Activated naive CD4-positive, alpha-beta T cell treated with anti-CD3 and anti-CD28 coated beads, Interleukin-2, amount 50 U/mL, for 72 hours (primary cell): Measurements from ENCODE around the gene LRRC51. TPM values are rescaled to one million over a fixed set of nuclear protein-coding genes. Genes with fewer than 3 reads are reported as not detected.
"Not testable (repeated sequence)": the region's sequence is repeated elsewhere in the genome, so short reads cannot be mapped to it uniquely, and the experiment has no call there.

Experiments
- ATAC-seq, 2 donors: fragments of 150-1000 bp; cut with Tn5 transposase; 2 replicates each; pipeline ENCODE4 v1.10.0; 2021; ENCODE audit warnings: mild to moderate bottlenecking in 2 of 2, moderate library complexity in 2 of 2
- DNase-seq, 2 donors: peaks; one replicate each; pipeline ENCODE4 v3.0.0; 2021 to 2022; ENCODE audit warnings: low spot score in 2 of 2
- H3K27ac Mint-ChIP-seq, 2 donors: one replicate each; pipeline ENCODE4 v1.8.0; 2022; ENCODE audit warnings: mild to moderate bottlenecking in 2 of 2, mixed read lengths in 2 of 2
- H3K36me3 Mint-ChIP-seq, 2 donors: one replicate each; pipeline ENCODE4 v1.8.0; 2022; ENCODE audit warnings: mixed read lengths in 2 of 2
- H3K9me3 Mint-ChIP-seq, 2 donors: one replicate each; pipeline ENCODE4 v1.8.0; 2022; ENCODE audit warnings: mixed read lengths in 2 of 2
- total RNA-seq, 2 donors: library from RNA; stranded (reverse); gene quantifications; one replicate each; pipeline ENCODE4 v1.2.3, GENCODE V29; 2022

LRRC51 gene
- total RNA-seq, 2 donors from 2014 or later, result 4.1 to 8.3 TPM

DNA sequence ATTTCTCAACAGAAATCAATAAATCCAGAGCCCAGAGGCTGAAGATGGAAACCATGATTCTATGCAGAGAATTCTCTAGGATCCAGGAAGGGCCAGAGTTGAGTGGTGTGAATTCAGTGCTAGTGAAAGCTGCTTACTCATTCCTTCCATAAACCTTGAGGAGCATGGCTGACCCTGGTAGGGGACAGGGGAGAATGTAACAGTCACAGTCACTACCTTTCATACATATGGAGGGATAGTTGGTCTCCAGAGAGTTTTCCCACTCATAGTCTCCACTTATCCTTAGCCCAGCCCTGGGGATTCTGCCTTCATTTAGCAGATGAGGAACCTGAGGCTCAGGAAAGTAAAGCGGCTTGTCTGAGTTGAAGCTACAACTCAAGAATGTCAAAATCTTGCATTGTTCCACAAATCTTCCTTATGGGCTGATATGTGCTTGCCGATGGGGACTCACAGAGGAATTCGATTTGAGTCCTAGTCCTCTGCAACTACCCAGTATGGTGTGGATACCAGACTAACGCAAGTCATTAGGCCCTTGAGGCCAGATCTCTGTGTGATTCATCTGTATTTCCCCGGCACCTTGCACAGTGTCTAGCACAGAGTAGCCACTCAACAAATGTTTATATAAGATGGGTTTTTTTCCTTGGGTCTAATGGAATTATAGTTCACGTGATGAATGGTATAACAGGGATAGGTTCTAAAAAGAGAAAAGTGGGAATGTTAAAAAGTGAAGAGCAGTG, 35.5 kb downstream of the LRRC51 start:
- H3K27ac Mint-ChIP-seq, result peak overlapping the region in 1 of 2 donors; percentile 47
- H3K9me3 Mint-ChIP-seq, result peaks cover 4 to 13% of the 10 kb centered on the region in 2 donors
- ATAC-seq, result no peak

DNA sequence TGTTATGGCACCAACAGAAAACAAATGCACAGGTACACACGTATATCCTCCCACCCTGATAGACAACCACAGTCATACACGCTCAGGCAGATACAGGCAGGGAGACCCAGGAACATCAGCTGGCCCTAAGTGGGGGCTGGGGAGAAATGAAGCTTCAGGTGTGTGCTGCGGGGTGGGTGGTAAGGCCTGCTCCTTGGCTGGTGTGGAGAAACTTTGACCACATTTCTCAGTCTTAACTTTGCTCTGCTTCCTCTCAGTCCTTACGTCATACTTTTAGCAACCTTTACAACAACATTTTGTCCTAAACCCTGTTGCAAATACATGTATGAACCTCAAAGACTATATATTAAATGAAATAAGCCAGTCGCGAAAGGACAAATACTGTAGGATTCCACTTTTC, 38.5 kb downstream of the LRRC51 start:
- no peak overlapping the region for H3K27ac Mint-ChIP-seq
- no peak for ATAC-seq

More for the DNA sequence above, 35.5 kb downstream of the LRRC51 start:
- H3K36me3 Mint-ChIP-seq, result peaks cover 3 to 8% of the 10 kb centered on the region in 2 donors
- DNase-seq, result no peak

DNA sequence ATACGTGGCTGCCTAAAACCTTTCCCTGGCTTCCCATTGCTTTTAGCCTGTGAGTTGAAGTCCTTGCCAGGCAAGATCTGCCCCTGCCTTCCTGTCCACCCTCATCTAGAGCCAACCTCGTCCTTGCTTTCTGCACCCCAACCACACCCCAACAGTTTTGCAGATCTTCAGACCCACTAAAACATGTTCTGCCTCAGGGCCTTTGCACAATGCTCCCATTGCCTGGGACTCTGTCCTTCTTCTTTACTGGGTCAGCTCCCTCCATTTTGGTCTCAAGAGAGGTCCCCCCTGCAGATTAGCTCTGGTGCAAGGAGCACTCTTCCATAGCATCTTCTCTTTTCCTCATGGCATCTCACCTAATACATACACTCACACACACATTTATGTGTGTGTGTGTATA, 40.3 kb downstream of the LRRC51 start:
- ATAC-seq (no peak), DNase-seq (no peak)
- Mint-ChIP-seq H3K36me3 (peaks cover 0 to 15% of the 10 kb centered on the region in 2 donors), H3K9me3 (peaks cover 0 to 7% of the 10 kb centered on the region in 2 donors), H3K27ac (peak overlapping the region in 1 of 2 donors; percentile 55)

More for the DNA sequence above, 38.5 kb downstream of the LRRC51 start:
- Mint-ChIP-seq H3K9me3 (peaks cover 0 to 5% of the 10 kb centered on the region in 2 donors), H3K36me3 (peaks cover 0 to under 1% of the 10 kb centered on the region in 2 donors)
- DNase-seq, result no peak

DNA sequence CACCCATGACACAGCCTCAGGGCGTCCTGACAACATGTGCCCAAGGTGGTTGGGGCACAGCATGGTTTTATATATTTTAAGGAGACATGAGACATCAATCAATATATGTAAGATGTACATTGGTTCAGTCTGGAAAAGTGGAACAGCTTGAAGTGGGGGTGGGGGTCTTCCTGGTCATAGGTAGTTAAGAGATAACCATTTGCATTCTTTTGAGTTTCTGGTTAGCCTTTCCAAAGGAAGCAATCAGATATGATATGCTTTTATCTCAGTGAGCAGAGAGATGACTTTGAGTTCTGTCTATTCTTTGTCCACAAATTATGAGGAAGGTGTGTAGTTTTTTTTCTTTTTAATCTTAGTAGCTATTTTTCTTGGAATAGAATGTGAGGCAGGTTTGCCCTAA, 42.0 kb downstream of the LRRC51 start:
- Mint-ChIP-seq H3K9me3 (peaks cover 0 to 7% of the 10 kb centered on the region in 2 donors), H3K36me3 (peaks cover 0 to 16% of the 10 kb centered on the region in 2 donors), H3K27ac (no peak overlapping the region)
- no peak for DNase-seq
- no peak for ATAC-seq

DNA sequence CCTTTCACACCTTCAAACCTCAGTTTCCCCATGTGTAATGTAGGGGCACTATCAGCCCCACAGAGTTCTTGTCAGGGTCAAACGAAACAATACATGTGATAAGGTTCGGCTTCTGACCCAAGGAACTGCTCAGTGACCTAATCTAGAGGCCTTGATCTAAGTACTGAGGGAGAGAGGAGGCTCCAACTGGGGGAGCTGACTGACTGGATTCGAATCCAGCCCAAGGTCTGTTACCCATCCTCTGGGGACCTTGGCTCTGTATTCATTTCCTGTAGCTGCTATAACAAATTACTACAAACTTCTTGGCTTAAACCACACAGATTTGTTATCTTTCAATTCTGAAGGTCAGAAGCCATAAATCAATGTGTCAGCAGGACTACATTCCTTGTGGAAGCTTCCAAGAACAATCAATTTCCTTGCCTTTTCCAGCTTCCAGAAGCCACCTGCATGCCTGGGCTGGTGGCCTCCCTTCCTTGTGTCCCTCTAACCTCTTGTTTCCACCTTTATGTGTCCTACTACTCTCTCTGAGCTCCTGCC, 42.5 kb downstream of the LRRC51 start:
- DNase-seq, result no peak
- peak overlapping the region in 1 of 2 donors; percentile 83 for H3K27ac Mint-ChIP-seq
- H3K36me3 Mint-ChIP-seq, result peaks cover 0 to 22% of the 10 kb centered on the region in 2 donors
- peaks cover 0 to 11% of the 10 kb centered on the region in 2 donors for H3K9me3 Mint-ChIP-seq
- no peak for ATAC-seq

DNA sequence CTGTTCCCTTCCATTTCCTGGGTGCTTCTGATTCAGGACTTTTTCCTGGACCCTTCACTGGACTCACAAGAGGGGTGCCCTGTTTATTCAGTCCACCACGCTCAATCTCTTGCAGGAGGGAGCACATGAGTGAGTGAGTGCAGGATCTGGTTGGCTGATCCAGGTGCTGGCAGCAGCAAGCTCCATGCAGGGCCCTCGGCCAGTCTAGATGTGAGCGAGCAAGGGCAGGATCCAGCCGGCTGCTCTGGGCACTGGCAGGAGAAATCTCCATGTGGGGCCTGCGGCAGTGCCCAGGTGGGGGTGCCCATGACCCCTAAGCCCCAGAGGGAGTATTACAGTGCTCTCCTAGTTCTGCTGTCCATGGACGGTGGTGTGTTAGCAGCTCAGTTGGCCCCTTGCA, 43.4 kb downstream of the LRRC51 start:
- Mint-ChIP-seq H3K9me3 (peaks cover 7 to 19% of the 10 kb centered on the region in 2 donors), H3K36me3 (peaks cover 7 to 30% of the 10 kb centered on the region in 2 donors), H3K27ac (no peak overlapping the region)
- ATAC-seq (no peak), DNase-seq (no peak)

DNA sequence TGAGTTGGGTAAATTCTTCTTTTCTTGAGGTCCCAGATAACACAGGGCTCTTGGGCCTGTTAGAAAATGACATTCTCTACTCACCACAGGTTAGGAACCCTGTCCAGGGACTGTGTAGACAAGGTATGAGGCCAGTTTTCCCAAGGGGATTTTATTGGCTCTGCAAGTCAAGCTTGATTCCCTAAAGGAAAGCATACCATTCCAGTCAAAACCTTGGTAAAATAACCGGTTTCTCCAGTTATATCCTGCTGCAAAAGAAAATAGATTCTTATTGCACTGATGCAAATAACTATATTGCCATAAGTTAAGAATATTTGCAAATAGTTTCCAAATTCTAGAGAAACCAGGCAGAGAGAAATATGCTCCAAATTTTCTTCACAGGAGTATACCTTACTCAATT, 45.3 kb downstream of the LRRC51 start:
- ATAC-seq (no peak), DNase-seq (no peak)
- Mint-ChIP-seq H3K9me3 (peaks cover 11 to 23% of the 10 kb centered on the region in 2 donors), H3K36me3 (peaks cover 12 to 34% of the 10 kb centered on the region in 2 donors), H3K27ac (no peak overlapping the region)

DNA sequence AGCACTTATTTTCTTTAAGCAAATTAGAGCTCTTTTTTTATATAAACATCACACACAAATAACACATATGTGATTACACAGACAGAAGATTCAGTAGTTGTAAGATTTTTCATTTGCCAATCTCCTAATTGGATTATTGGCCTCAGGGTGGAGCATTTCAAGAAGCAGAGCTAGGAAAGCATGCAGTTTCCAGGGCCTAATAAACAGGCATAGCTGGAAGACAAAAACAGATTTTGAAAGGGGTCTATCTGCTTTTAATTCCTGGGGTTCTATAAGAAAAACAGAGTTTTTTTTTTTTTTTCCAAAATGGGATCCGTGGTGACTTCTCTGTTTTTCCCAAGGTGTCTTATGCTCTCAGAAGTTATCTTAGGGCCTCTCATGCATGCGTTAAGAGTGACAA, 47.3 kb downstream of the LRRC51 start:
- no peak for ATAC-seq
- H3K27ac Mint-ChIP-seq, result no peak overlapping the region
- peaks cover 12 to 34% of the 10 kb centered on the region in 2 donors for H3K36me3 Mint-ChIP-seq
- DNase-seq, result no peak
- H3K9me3 Mint-ChIP-seq, result peaks cover 11 to 23% of the 10 kb centered on the region in 2 donors

DNA sequence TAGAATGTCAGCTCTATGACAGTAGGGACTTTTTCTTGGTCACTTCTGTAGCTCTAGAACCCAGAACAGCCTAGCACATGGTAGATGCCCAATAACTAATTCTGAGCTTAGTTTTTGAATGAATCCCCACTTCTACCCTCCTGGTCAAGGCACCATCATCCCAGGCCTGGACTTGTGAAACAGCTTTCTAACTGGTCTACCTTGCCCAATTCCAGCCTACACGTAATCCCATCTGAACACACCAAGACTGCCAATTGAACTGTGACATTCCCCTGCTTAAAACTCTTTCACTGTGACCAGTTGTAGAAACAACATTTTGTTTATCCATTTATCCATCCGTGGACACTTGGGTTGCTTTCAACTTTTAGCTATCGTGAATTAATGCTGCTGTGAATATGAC, 48.7 kb downstream of the LRRC51 start:
- peaks cover 11 to 20% of the 10 kb centered on the region in 2 donors for H3K9me3 Mint-ChIP-seq
- H3K36me3 Mint-ChIP-seq, result peaks cover 12 to 32% of the 10 kb centered on the region in 2 donors
- DNase-seq (no peak), ATAC-seq (no peak)
- no peak overlapping the region for H3K27ac Mint-ChIP-seq

DNA sequence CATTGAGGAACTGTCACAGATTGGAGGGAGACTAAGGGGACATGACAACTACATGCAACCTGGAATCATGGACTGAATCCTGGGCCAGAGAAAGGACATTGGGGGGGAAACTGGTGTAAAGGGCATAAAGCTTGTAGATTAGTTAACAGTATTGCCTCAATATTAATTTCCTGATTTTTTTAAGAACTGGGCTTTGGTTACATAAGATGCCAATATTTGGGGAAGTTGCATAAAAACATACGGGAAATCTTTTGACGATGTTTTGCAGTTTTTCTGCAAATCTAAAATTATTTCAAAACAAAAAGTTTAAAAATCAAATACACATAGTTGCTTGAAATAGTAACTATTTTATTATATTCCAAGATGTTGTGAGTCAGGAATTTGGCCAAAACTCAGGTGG, 52.0 kb downstream of the LRRC51 start:
- H3K27ac Mint-ChIP-seq, result no peak overlapping the region
- DNase-seq (no peak), ATAC-seq (no peak)
- peaks cover 11 to 15% of the 10 kb centered on the region in 2 donors for H3K9me3 Mint-ChIP-seq
- peaks cover 12 to 18% of the 10 kb centered on the region in 2 donors for H3K36me3 Mint-ChIP-seq

DNA sequence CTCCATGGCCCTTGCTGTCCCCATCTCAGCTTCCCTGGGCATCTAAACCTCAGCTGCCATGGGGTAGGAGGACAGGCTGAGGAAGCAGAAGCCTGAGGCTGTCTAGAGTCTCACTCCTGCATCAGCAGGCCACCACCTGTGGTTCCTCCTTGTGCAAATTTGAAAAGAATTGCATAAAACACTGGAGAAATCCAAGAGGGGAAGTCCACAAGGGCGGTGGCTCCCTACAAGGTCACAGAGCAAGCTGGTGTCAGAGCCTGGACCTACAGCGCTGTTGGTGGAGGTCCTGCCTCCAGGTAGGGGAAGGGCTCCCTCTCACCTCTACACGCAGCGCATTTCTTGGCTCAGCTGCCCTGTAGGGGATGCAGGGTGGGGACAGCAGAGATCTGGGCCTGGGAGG, 54.8 kb downstream of the LRRC51 start, which contains the start of gene FOLR3:
Gene FOLR3, plus strand, starts transcription at position 253 of the 400 bp plus-strand sequence. CDS start 228 bp downstream, outside the sequence.
- not testable (repeated sequence) for DNase-seq, H3K9me3 Mint-ChIP-seq, H3K36me3 Mint-ChIP-seq, ATAC-seq, H3K27ac Mint-ChIP-seq

DNA sequence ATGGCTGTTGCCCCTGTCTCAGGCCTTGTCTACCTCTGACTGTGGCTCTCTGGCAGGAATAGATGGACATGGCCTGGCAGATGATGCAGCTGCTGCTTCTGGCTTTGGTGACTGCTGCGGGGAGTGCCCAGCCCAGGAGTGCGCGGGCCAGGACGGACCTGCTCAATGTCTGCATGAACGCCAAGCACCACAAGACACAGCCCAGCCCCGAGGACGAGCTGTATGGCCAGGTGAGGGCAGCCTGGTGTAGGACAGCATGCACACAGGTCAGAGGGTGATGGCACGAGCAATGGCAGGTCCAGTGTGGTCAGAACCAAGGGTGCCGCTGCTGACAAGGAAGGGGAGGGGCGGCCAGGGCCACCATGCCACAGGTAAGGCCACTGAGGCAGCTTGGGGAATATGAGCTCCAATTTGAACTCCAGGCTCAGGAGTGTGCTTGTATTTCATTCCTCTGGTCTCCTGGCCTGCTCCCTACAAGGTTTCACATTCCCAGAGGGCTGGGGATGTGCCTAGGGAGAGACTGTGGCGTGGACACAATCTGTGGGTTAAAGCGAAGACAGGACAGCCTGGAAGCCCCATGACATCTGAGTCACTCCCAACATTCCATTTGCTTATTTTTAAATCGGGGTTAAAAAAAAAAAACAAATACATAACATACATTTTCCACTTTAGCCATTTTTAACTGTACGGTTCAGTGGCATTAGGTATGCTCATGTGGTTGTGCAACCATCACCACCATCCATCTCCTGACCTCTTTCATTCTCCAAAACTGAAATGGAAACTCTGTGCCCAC, 55.4 kb downstream of the LRRC51 start:
- ATAC-seq (no peak), DNase-seq (no peak)
- no peaks in the 10 kb centered on the region for H3K9me3 Mint-ChIP-seq
- H3K36me3 Mint-ChIP-seq, result no peaks in the 10 kb centered on the region
- no peak overlapping the region for H3K27ac Mint-ChIP-seq

DNA sequence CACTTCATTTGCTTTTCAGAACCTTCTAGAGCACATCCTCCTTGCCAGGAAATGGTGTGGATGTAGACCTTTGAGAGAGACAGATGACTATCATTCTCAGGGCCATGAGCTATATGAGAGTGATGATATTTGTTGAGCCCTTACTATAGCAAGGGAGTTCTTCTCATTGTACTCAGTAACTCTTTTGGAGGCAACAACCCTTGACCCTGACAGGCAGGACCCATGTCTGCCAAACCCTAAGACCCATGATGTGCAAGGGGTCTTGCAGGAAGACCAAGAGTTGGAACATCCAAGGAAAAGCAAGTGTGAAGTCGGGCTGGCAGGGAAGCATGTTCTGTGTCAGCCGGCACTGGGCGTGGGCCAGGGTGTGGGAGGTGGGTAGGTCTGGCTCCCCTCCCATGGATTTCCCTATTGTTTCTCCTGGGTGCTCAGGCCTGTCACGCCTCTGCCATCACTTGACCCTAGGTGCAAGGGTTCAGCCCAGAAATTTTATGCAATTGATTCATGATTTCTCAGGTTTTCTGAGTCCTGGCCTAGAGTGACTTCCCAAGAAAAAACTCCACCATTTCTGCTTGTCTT, 56.1 kb downstream of the LRRC51 start:
- DNase-seq (no peak), ATAC-seq (peak in 1 of 2 donors; percentile 33)
- Mint-ChIP-seq H3K36me3 (no peaks in the 10 kb centered on the region), H3K27ac (no peak overlapping the region), H3K9me3 (no peaks in the 10 kb centered on the region)

DNA sequence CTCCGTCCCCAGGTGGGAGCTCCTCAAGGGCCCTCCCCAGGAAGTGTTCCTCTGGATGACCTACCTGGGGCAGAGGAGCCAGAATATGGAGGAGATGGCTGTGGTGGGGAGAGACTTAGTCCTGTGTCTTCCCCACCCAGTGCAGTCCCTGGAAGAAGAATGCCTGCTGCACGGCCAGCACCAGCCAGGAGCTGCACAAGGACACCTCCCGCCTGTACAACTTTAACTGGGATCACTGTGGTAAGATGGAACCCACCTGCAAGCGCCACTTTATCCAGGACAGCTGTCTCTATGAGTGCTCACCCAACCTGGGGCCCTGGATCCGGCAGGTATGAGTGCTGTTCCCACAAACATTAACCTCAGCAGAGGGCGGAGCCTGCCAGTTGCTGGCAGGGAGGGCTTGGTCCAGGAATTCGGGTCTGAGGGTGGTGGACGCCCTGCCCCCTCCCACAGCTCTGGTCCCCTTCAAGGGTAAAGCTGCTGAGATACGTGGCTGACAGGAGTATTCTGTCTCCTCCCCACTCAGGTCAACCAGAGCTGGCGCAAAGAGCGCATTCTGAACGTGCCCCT, 58.3 kb downstream of the LRRC51 start:
- no peak for ATAC-seq
- Mint-ChIP-seq H3K36me3 (no peaks in the 10 kb centered on the region), H3K9me3 (no peaks in the 10 kb centered on the region), H3K27ac (no peak overlapping the region)
- DNase-seq, result no peak

DNA sequence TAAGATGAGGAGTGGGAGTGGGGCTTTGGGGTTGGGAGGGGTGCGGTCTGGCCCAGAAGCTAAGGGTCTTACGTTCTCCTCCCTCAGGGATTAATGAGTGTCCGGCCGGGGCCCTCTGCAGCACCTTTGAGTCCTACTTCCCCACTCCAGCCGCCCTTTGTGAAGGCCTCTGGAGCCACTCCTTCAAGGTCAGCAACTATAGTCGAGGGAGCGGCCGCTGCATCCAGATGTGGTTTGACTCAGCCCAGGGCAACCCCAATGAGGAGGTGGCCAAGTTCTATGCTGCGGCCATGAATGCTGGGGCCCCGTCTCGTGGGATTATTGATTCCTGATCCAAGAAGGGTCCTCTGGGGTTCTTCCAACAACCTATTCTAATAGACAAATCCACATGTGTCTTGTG, 58.9 kb downstream of the LRRC51 start:
- no peak for DNase-seq
- no peaks in the 10 kb centered on the region for H3K36me3 Mint-ChIP-seq
- H3K9me3 Mint-ChIP-seq, result no peaks in the 10 kb centered on the region
- no peak overlapping the region for H3K27ac Mint-ChIP-seq
- no peak for ATAC-seq

DNA sequence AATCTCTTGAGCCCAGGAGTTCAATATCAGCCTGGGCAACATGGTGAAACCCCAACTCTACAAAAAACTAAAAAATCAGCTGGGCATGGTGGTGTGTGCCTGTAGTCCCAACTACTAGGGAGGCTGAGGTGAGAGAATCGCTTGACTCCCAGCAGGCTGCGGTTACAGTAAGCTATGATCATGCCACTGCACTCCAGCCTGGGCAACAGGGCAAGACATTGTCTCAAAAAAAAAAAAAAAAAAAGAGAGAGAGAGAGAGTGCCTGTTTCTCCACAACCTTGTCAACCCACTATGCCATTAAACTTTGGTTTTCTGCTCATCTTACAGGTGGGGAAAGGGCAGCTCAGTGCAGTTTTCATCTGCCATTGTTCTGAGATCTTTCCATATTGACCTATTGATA, 60.0 kb downstream of the LRRC51 start:
- Mint-ChIP-seq H3K36me3 (no peaks in the 10 kb centered on the region), H3K9me3 (no peaks in the 10 kb centered on the region), H3K27ac (no peak overlapping the region)
- DNase-seq (no peak), ATAC-seq (peak in 1 of 2 donors; percentile 3)
